Endodermal cell (in vitro differentiated cells): ENCODE measurements around the gene KLF16. TPM values are rescaled to one million over a fixed set of nuclear protein-coding genes. Genes with fewer than 3 reads are reported as not detected.

Experiments
- DNase-seq: peaks from one replicate; pipeline ENCODE4 v3.0.0-alpha.2; 2017
- H3K27ac ChIP-seq: 2 replicates; pipeline ENCODE4 v1.5.1; 2013; ENCODE audit warnings: mild to moderate bottlenecking, low read depth, low read length, moderate library complexity
- H3K27me3 ChIP-seq: 2 replicates; pipeline ENCODE4 v1.6.1; 2013; ENCODE audit warnings: mild to moderate bottlenecking, low read length, moderate library complexity; ENCODE audit not compliant: insufficient read depth, control insufficient read depth, poor library complexity, severe bottlenecking
- H3K36me3 ChIP-seq: 2 replicates; pipeline ENCODE4 v1.7.0; 2013; ENCODE audit warnings: mild to moderate bottlenecking, low read length, moderate library complexity; ENCODE audit not compliant: control insufficient read depth, insufficient read depth
- H3K4me1 ChIP-seq: one replicate; pipeline ENCODE4 v1.7.0; 2013; ENCODE audit warnings: low read length; ENCODE audit not compliant: control insufficient read depth, insufficient read depth
- H3K4me3 ChIP-seq: 2 replicates; pipeline ENCODE4 v1.5.1; 2013; ENCODE audit warnings: mild to moderate bottlenecking, low read length, moderate library complexity
- H3K9ac ChIP-seq: 2 replicates; pipeline ENCODE4 v1.6.1; 2013; ENCODE audit warnings: mild to moderate bottlenecking, low read length, moderate library complexity; ENCODE audit not compliant: poor library complexity, severe bottlenecking; ENCODE audit errors: extremely low read depth
- H3K9me3 ChIP-seq: 2 replicates; pipeline ENCODE4 v1.6.1; 2013; ENCODE audit warnings: mild to moderate bottlenecking, low read length, moderate library complexity; ENCODE audit not compliant: control insufficient read depth
- H3K27ac Mint-ChIP-seq: 2 replicates; pipeline ENCODE4 v1.8.0; 2020; ENCODE audit warnings: mixed read lengths
- H3K27me3 Mint-ChIP-seq: 2 replicates; pipeline ENCODE4 v1.8.0; 2021; ENCODE audit warnings: mild to moderate bottlenecking, mixed read lengths; ENCODE audit not compliant: insufficient read depth
- H3K36me3 Mint-ChIP-seq: 2 replicates; pipeline ENCODE4 v1.8.0; 2020; ENCODE audit warnings: low read depth, mixed read lengths
- H3K4me1 Mint-ChIP-seq: 2 replicates; pipeline ENCODE4 v1.8.0; 2020; ENCODE audit warnings: mixed read lengths
- H3K4me3 Mint-ChIP-seq: 2 replicates; pipeline ENCODE4 v1.8.0; 2020; ENCODE audit warnings: mild to moderate bottlenecking, moderate library complexity, mixed read lengths
- H3K9me3 Mint-ChIP-seq: 2 replicates; pipeline ENCODE4 v1.8.0; 2020; ENCODE audit warnings: mild to moderate bottlenecking, mixed read lengths
- WGBS, 2 experiments: methylation state at CpG; one replicate each; pipeline versions ENCODE4 v1.1.5 to v1.1.7; 2013; ENCODE audit warnings: missing lambda C conversion rate in 2 of 2, mixed read lengths in 1 of 2; ENCODE audit not compliant: insufficient coverage in 1 of 2, insufficient read length in 1 of 2; 5-methylcytosine and 5-hydroxymethylcytosine counted together
- total RNA-seq, 2 donors: library from RNA; stranded (reverse); fragmentation: NEBNext Ultra II Directional in 1 of 2; extraction: Animal tissue kit (Norgen Biotek cat#: 25700) in 1 of 2; gene quantifications; 2 replicates in 1 of 2; 3 replicates in 1 of 2; pipeline ENCODE4 v1.2.1, GENCODE V29; 2021
- TF ChIP-seq, protein P1 (sequence below): fragments of 200-600 bp; sonication (generic); conservative IDR thresholded peaks from 2 replicates; pipeline ENCODE4 v1.5.0; 2021; ENCODE audit warnings: antibody characterized with exemption, mild to moderate bottlenecking

The KLF16 gene
- total RNA-seq, 2 donors from 2014 or later, result 39.0 to 42.9 TPM

DNA sequence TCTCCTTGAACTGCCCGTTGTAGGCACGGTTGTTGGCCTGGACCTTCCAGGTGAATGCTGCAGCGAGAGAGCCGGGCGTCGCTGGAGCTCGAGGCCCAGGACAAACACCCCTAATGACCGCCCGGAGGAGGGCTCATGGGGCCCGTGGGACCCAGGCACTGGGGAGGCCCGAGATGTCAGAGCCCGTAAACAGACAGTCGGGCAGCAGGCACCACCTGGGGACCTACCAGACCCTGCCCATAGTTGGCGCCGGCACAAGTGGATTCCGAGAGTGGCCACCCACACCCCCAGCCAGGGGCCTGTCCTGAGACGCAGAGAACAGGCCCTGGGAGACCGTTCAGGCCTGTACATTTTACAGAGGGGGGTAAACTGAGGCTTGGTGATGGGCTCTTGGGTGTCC is 53.7 kb downstream of the KLF16 start:
- Mint-ChIP-seq H3K36me3 (no peaks in the 10 kb centered on the region), H3K27me3 (peaks cover 8% of the 10 kb centered on the region), H3K27ac (no peak overlapping the region), H3K9me3 (no peaks in the 10 kb centered on the region), H3K4me1 (peaks cover 2% of the 10 kb centered on the region), H3K4me3 (no peak overlapping the region)
- TF ChIP-seq, protein P1, sequence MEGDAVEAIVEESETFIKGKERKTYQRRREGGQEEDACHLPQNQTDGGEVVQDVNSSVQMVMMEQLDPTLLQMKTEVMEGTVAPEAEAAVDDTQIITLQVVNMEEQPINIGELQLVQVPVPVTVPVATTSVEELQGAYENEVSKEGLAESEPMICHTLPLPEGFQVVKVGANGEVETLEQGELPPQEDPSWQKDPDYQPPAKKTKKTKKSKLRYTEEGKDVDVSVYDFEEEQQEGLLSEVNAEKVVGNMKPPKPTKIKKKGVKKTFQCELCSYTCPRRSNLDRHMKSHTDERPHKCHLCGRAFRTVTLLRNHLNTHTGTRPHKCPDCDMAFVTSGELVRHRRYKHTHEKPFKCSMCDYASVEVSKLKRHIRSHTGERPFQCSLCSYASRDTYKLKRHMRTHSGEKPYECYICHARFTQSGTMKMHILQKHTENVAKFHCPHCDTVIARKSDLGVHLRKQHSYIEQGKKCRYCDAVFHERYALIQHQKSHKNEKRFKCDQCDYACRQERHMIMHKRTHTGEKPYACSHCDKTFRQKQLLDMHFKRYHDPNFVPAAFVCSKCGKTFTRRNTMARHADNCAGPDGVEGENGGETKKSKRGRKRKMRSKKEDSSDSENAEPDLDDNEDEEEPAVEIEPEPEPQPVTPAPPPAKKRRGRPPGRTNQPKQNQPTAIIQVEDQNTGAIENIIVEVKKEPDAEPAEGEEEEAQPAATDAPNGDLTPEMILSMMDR, result peak; percentile 33
- Histone ChIP-seq H3K4me1 (no peaks in the 10 kb centered on the region), H3K9ac (no peak overlapping the region), H3K4me3 (no peak overlapping the region), H3K9me3 (no peaks in the 10 kb centered on the region), H3K27ac (no peak overlapping the region), H3K36me3 (no peaks in the 10 kb centered on the region), H3K27me3 (no peaks in the 10 kb centered on the region)
- 87 to 88% methylated on average over 13 to 18 of the region's 18 CpGs for WGBS, 2 experiments
- DNase-seq, result no peak

GRCh38 chr19:1808395-1808731 is 55.0 kb downstream of the KLF16 start:
- no peak overlapping the region for H3K9ac ChIP-seq
- Mint-ChIP-seq H3K4me3 (no peak overlapping the region), H3K4me1 (peaks cover 2% of the 10 kb centered on the region), H3K27me3 (peaks cover 8% of the 10 kb centered on the region), H3K36me3 (no peaks in the 10 kb centered on the region), H3K9me3 (no peaks in the 10 kb centered on the region), H3K27ac (no peak overlapping the region)
- H3K27me3 ChIP-seq, result no peaks in the 10 kb centered on the region
- no peaks in the 10 kb centered on the region for H3K4me1 ChIP-seq
- H3K27ac ChIP-seq, result no peak overlapping the region
- TF ChIP-seq, protein P1, result no peak
- DNase-seq, result no peak
- no peak overlapping the region for H3K4me3 ChIP-seq
- H3K9me3 ChIP-seq, result no peaks in the 10 kb centered on the region
- no peaks in the 10 kb centered on the region for H3K36me3 ChIP-seq
- WGBS, 2 experiments, result 89 to 93% methylated on average over 2 of the region's 2 CpGs

- no peaks in the 10 kb centered on the region for H3K4me1 ChIP-seq
- Mint-ChIP-seq H3K4me3 (no peak overlapping the region), H3K27me3 (peaks cover 8% of the 10 kb centered on the region), H3K4me1 (no peaks in the 10 kb centered on the region), H3K27ac (no peak overlapping the region), H3K36me3 (no peaks in the 10 kb centered on the region), H3K9me3 (no peaks in the 10 kb centered on the region)
- 87 to 91% methylated on average over 22 to 29 of the region's 30 CpGs for WGBS, 2 experiments
- no peak overlapping the region for H3K4me3 ChIP-seq
- no peak for DNase-seq
- no peaks in the 10 kb centered on the region for H3K9me3 ChIP-seq
- no peaks in the 10 kb centered on the region for H3K27me3 ChIP-seq
- no peaks in the 10 kb centered on the region for H3K36me3 ChIP-seq
- H3K9ac ChIP-seq, result no peak overlapping the region
- TF ChIP-seq, protein P1, result no peak
- no peak overlapping the region for H3K27ac ChIP-seq
Observed at GRCh38 chr19:1807695-1808394, 55.5 kb downstream of the KLF16 start.
